HG03139 (cell line): ENCODE measurements around the gene PTPN13.

Experiments
- ATAC-seq: cut with Tn5 transposase; IDR thresholded peaks from one replicate; pipeline ENCODE4 v1.9.1; 2021; ENCODE audit not compliant: unreplicated experiment

PTPN13 gene

DNA sequence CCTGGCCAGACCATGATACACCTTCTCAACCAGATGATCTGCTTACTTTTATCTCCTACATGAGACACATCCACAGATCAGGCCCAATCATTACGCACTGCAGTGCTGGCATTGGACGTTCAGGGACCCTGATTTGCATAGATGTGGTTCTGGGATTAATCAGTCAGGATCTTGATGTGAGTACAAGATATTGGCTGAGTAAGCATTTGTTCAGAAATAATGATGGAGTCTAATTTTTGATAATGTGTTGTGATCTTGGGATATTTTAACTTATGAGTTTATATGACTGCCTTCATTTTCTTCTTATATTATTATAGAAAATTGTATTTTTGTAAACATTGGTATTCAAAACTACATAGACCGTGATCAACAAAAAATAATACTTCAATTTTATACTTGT, 215.7 kb downstream of the PTPN13 start:
- ATAC-seq: no peak

DNA sequence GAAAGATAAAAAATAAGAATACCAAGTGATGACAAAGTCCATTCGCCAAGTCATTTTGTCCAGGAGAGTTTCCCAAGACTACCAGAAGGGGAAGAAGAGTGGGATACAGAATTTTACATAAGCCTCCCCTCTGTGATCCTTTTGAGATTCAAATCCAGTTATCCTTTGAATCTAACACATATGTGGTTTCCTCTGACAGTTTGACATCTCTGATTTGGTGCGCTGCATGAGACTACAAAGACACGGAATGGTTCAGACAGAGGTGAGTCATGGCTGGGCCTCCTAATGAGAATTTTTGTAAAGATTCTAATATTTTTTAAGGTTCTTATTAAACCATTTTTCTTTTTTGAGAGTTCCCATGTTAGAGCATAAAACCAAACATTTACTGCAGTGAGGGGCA, 216.7 kb downstream of the PTPN13 start:
- no peak for ATAC-seq

DNA sequence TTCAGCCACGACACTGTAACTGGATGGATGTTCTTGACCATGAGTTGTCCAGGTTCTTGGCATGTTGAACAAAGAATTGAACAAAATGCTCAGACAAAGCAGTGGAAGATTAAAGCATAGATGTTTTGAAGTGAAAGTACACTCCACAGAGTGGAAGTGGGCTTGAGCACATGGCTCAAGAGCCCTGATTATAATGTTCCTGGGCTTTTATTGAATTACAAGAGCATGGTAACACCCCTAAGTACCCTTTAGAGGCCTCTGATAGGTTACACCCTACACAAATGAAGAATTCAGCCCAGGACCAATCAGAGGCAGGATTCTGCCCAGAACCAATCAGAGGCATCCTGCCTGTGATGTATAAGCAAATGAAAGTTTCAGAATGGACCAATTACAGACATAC, 221.5 kb downstream of the PTPN13 start:
- ATAC-seq: no peak

DNA sequence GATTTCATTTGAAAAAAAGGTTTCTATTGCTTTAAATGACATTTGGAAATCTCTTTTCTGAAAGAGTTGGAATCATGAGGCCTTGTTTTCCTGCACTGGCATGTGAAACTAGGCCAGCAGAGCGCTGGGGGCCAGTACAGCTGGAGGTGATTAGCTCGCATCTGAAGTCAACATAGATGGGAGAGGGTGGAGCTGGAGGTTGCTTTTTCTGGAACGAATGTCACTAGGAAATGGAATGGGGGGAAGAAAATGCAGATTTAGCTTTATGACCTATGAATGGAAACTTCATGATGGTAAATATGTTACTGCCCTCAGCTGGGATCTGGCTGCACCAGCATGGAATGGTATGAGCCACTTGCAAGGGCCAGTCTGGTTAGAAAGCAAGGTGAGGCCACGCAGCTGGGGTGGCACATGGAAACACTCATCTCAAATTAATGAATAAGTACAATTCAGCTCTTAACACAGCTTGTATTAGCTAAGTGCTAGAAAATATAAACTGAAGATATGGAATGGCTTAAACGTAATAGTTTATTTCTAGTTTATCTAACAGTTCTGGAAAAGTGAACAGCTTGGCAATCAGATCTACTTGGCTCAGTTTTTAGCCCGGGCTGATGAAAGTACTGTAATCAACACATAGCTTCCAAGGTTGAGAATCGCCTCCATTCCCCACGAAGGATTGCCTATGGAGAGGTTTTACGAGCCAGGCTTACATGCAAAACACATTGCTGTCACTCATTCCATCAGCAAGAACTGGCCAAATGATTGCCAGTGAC, 222.6 kb downstream of the PTPN13 start:
- ATAC-seq: no peak

DNA sequence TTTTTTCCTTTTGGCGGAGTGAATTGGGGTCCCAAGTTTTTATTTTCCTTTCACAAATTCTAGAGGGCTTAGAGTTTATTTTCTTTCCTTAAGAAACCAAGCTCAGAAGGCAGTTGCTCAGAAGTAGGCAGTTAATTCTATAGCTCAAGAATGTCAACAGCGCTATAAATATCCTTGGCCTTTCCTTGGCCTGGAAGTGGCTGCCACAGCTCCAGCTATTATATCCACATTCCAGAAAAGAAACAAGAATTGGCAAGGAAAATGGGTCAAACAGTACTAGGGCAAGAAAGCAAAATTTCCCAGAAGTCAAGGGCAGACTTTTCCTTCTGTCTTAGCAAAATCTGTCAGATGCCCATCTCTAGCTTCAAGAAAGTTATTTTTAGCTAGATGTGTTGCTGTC, 224.1 kb downstream of the PTPN13 start:
- no peak for ATAC-seq

DNA sequence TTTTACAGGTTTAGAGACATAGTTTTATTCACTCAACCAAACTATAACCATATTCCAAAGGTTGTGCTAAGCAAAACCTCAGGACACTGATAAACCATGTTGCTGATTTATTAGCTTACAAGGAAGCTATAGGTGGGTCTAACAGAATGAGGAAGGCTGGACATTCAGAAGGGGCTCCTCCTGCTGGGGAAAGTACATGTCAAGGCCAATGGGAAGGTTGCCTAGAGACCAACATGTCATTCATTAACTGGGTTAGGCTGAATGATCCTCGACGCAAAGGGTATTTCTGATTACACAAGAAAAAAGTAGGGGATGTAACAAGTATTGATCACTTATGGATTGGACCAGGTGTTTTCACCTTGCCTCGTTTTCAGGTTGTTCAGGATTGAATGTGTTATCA, 224.7 kb downstream of the PTPN13 start:
- no peak for ATAC-seq

DNA sequence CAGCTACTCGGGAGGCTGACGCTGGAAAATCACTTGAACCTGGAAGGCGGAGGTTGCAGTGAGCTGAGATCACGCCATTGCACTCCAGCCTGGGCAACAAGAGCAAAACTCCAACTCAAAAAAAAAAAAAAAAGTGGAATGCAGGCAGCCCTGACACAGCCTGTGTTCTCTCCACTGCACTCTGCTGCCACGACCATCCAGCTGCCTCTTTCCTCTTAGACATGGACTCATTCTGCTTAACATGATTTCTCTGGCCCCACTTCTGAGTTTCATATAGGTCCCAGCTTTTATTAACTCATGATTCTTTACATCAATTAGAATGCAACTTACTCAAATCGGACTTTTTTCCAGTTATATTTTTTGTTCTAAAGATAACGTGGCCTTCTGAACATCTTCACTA, 225.4 kb downstream of the PTPN13 start:
- no peak for ATAC-seq

DNA sequence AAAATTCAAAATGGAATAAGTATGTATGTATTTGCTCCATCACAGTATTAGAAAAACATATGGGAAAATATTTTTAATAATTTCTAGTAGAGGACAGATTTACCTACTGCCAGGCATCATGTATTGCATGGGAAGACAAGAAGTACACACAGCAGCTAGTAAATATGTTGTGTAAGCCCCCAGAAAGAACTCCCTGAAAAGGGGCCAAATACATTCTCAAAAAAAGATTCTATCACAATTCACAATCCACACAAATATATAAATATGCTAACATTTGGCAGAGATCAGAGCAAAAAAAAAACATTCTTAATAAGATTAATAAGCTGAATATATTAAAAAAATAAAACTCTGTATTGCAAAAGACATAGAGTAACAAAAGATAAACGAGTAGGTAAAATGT, 227.0 kb downstream of the PTPN13 start:
- ATAC-seq: no peak

DNA sequence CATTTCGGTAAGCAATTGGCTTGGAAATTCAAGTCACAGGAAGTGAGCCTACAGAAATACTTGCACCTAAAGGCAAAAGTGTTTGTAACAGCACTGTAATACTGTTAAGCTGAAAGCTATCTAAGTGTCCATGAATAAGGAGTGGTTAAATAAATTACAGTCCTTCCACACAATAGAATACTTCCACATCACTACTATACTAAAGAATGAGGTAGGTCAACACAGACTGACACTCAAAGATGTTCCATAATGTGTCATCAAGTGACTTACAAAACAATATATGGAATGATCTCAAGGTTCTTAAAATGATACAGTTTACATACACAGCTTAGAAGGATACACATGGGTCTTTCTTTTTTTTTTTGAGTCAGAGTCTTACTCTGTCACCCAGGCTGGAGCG, 228.0 kb downstream of the PTPN13 start:
- no peak for ATAC-seq

DNA sequence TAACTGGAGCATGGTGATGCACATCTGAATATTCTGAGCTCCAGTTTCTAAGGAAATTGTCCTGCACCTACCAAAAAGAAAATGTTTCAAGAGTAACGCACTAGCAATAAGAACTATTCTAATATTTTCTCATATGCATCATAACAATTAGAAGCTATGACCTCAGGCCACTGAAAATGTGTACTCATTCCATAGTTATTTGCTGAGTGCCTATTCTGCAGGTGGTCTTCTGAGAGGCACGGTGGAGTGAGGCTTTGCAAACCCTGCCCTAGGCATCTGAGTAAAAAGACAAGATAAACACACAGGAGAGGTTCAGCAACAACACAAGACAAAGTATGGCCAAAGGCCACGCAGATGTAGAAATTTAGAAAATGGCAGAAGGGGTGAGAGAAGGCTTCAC, 231.4 kb downstream of the PTPN13 start:
- no peak for ATAC-seq

DNA sequence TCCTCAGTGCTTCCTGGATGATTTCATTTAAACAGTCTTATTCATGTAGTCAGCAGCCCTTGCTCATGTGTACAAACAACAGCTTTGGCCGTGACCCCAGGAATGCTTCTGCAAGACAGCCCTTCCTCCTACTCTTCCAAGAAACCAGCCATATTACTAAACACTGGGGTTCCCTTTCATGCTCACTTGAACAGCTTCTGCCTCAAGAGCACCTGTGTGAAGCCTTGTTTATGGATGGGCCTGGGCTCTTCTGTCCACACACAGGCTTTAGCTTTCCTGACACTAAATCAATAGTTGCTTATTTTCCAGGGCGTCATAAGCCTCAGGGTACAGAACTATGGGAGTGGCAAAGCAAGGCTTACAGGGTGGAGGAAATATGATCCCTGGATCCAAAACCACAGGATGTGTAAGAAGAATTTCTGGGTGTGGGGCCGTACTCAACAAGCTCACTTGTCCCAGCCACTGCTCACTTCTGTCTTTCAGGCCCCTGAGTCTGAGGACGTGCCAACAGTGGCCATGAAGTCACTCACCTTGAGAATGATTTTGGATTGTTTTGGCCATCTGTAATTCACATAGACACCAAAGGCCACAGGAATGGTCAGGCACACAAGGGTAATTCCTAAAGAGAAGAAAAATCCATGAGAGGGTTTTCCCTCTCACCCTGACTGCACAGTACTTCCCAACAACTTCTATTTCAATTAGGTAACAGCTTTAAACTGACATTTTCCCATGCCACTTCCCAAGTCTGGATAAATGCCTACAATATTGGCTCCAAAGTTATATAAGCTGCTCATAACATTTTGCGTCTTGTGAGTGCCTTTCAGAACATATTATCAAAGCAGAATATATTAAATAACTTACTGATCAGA, 237.4 kb downstream of the PTPN13 start:
- ATAC-seq: no peak

DNA sequence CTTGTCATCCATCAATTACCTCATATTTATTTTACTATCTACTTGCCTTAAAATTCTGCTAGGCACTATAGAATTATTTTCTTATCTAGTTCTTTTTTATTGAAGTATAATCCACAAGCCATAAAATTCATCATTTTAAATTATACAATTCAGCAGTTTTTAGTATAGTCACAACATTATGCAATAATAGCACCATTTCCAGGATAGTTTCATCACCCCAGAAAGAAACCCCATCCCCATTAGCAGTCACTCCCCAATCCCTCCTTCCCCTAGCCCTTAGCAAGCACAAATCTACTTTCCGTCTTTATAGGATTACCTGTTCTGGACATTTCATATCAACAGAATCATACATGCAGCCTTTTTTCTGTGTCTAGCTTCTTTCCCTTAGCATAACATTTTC, 239.5 kb downstream of the PTPN13 start:
- no peak for ATAC-seq

DNA sequence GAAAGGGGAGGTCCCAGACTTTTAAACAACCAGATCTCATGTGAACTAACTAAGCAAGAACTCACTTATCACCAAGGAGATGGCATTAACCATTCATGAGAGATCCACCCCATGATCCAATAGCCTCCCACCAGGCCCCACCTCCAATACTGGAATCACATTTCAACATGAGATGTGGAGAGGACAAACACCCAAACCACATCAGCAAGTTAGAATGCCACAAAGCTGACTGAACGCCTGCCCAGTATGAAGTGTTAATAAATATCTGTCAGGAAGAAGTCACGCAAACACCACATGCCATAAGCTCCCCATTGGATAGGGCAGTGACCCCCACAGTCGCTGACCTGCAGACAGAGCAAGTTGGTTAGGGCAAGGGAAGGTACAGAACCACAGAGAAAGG, 240.8 kb downstream of the PTPN13 start:
- ATAC-seq: no peak

DNA sequence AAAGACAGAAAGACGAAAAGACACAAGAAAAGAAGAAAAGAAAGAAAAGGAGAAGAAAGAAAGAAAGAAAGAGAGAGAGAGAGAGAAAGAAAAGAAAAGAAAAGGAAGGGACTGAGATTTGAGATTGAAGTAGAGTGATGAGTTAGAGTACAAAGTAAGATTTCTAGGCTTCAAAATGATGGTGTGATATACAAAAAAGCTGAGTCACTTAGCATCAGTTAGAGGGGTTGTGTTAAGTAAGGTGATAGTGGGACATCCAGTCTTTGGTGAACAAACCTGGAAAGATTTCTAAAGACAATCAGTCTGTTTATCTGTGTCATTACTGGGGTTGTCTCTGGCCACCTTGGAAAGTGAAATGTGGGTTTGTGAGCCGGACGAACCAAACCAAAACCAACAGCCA, 241.6 kb downstream of the PTPN13 start:
- ATAC-seq: no peak

DNA sequence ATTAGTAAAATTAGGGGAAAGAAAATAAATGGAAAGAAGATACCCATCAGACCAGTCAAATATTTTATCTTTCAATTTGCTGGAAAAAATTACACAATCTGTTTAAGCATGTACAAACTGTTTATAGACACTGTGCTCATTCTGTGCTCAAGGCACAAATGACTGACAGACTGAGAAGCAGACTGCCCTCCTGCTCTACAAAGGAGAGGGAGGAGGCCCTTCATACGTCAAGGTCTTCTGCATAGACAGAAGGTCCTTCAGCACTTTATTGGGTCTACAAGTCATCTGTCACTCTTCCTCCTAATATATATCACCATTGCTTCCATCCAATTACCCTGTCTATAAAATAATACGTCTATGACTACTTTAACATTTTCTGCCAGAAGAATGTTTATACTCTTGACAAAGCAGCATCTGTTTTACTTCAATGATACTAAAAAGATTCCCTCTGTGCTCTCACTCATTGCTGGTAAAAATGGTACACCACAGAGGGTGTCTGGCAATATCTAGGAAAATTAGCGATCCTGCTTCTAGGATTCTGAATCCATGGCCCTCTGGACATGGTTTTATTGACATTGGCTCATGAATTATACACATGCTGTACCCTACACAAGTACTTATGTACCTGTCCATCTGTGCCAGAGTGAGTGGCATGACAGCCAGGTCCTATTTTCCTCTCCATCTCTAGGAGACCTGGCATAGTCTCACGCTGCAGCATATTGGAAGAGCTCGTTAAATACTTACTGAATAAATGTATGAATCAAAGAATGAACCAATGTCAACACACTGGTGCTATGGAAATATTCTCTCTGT, 243.8 kb downstream of the PTPN13 start:
- ATAC-seq: no peak

DNA sequence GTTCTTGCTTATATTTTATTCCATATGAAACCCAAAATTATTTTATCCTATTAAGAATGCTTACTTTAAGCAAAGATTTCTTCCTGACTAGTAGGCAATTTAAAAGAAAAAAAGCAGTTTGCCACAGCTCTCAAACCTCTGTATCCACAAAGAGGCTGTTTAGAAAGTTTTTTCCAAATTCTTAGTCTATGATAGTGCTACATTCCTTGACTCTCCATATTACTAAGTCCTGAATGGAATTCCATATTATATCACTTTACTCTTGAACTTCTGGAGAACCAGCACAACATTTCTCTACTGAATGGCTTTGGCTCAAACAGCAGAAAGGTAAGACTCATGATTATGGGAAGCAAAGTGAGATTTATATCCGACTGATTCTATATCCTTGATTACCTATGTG, 246.7 kb downstream of the PTPN13 start:
- ATAC-seq: no peak

DNA sequence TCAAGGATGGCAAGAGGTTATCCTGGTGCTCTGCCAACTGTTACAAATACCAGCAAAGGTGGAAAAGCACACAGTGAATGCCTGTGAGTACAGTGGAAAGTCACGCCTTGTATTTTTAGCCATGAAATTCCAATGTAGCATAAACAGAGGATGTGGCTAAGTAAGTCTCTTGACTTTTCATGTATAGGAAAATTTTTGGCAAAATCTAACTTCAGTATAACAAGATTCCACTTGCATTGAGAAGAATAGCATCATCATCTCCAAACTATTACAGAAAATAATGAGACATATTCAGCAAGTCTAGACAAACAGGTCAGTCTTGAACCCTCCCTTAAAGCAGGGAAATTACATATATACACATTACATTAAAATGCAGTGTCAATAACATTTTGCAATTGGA, 247.2 kb downstream of the PTPN13 start:
- ATAC-seq: no peak

DNA sequence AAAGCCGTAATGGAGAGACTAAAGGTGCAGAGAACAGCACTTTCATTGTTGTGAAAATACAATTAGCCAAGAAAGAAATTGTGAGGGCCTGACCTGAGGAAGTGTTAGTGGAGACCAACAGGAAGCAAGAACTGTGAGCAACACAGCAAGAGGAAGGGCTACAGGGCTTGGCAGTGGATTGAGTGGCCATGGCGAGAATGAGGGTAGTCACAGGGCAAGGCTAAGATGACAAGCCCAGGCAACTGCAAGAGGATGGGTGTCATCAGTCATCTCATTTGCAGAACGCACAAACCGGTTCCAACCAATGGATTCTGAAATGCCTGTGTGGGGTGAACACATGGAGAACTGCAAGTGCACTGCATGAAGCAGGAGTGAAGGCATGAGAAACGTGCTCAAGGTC, 251.5 kb downstream of the PTPN13 start:
- no peak for ATAC-seq

DNA sequence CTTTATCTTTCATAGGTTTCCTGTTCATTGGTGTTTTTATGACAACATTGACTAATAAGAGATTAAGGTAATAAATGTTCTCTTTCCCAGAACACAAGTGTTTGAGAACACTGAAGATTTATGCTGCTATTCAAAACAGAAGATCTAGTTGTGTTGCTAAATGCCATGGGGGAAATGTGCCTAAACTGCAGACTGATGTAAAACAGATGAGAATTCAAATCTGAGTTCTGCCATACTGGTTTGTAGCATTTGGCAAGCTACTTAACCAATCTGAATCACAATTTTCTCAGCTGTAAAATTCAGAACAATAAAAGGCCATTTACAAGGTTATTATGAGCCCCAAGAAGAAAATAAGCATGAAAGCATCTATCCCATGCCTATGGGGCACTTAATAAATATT, 252.8 kb downstream of the PTPN13 start:
- ATAC-seq: no peak

DNA sequence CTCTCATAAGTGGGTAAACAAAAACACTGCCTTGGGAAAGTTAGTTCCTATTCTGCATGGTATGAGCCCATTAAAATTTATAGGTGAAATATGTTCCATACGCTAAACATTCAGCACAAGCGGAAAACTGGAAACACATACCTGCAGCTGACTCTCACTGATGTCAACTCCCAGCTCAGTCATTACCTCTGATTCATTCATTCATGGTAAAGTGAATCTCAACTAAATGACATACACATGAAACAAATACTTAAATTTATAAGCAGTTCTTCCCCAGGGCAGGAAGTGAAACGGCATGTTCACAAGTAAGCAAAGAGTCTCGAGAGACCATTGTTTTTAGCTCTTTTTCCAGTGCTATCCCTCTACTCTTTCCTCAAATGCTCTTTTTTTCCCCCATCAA, 253.5 kb downstream of the PTPN13 start:
- ATAC-seq: no peak

DNA sequence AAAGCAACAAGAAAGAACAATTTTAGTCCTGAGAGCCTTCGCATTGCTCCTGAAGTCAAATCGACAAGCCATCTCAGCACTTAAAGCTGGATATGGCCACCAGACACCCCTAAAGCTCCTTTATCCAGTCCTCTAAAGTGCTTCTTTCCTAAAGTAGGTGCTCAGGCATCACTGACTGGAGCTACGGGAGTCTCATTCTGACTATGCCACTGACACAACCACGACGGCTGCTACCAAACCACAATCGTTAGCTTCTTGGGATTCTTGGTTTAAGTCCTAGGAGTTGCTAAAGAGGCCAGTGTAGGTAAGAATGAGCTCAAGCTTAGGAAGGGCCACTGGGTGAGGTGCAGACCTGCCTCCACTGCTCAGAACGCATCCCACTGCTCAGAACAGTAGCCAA, 254.0 kb downstream of the PTPN13 start:
- no peak for ATAC-seq
